Pancreas (tissue), 10 donors: ENCODE results near the gene RERE. TPM values are rescaled to one million over a fixed set of nuclear protein-coding genes. Genes with fewer than 3 reads are reported as not detected.

Source experiments
- ATAC-seq, 4 donors: fragments of 200-7000 bp; cut with Tn5 transposase; one replicate each; pipeline versions ENCODE4 v1.8.0 to v1.9.1; 2020; ENCODE audit warnings: mild to moderate bottlenecking in 4 of 4, moderate library complexity in 4 of 4
- DNase-seq, 6 donors: peaks; one replicate each; pipeline ENCODE4 v3.0.0-alpha.2; 2020
- FAIRE-seq: peaks from 2 replicates; lab custom pipeline; 2012; peaks lifted over from hg19 to GRCh38; lab: Jason Lieb, UNC
- H3K27ac ChIP-seq, 4 donors: fragments of 200-600 bp; sonication (generic); 1 replicate in 3 of 4; 2 replicates in 1 of 4; pipeline versions ENCODE4 v1.5.0 to v1.8.0; 2020
- H3K27me3 ChIP-seq, 4 donors: fragments of 200-600 bp; one replicate each; pipeline ENCODE4 v1.8.0; 2021
- H3K36me3 ChIP-seq, 3 donors: fragments of 200-600 bp; sonication (generic) in 1 of 3; one replicate each; pipeline versions ENCODE4 v1.5.0 to v1.8.0; 2020 to 2021
- H3K4me1 ChIP-seq, 3 donors: fragments of 200-600 bp; one replicate each; pipeline ENCODE4 v1.8.0; 2021
- H3K4me3 ChIP-seq, 4 donors: fragments of 200-600 bp; sonication (generic) in 2 of 4; one replicate each; pipeline versions ENCODE4 v1.5.0 to v1.8.0; 2020 to 2021
- H3K9me3 ChIP-seq, 4 donors: fragments of 200-600 bp; one replicate each; pipeline ENCODE4 v1.8.0; 2021
- CTCF ChIP-seq, 4 donors: fragments of 200-600 bp; sonication (generic) in 3 of 4; IDR thresholded peaks; one replicate each; pipeline versions ENCODE4 v1.5.0 to v1.8.0; 2021; ENCODE audit warnings: antibody characterized with exemption in 4 of 4
- WGBS, 2 donors: extraction: QIAGEN DNeasy Blood & Tissue Kit; methylation state at CpG; one replicate each; pipeline ENCODE4 v1.1.7; 2013; 5-methylcytosine and 5-hydroxymethylcytosine counted together
- intact Hi-C, 3 donors: fragments of 100-400 bp; cut with DNase I; formaldehyde crosslinking; loops; one replicate each; pipeline versions ENCODE4 v1.11.1 to v1.14.2; 2022
- polyA plus RNA-seq, 2 donors: library from polyadenylated mRNA; stranded (reverse); fragments of 200-250 nt; gene quantifications; one replicate each; pipeline ENCODE4 v1.2.3, GENCODE V29; 2013
- total RNA-seq, 6 donors: library from RNA; stranded (reverse); fragmentation: NEBNext Ultra II Directional in 4 of 6; extraction: Animal tissue kit (Norgen Biotek cat#: 25700) in 4 of 6; gene quantifications; one replicate each; pipeline versions ENCODE4 v1.2.1 to v1.2.4, GENCODE V29; 2021 to 2023
- donor health status: healthy with polysubstance abuse.
- donor health status: DM: no; HTN: no; CAD: no; lungs with moderate emphysema.
- donor health status: DM: no; HTN: no; CAD: no.
- donor health status: control.
- donor health status: control.
- donor health status: Bipolar disorder and iron deficiency.
- donor health status: DM: yes; HTN: yes; CAD: no.
- donor health status: DM: no; HTN: no; CAD: no.
- donor health status: DM: no; HTN: no; CAD: no.
- donor health status: DM: yes; HTN: yes; CAD: no.

RERE gene
- total and polyA plus RNA-seq, 8 donors, result 27.0 to 76.7 (median 50.7) TPM

GRCh38 chr1:8374356-8374755 is 443.1 kb downstream of the RERE start:
- H3K4me3 ChIP-seq, result no peak overlapping the region
- DNase-seq (peak in 1 of 6 donors; percentile 9), ATAC-seq (peak in 1 of 4 donors; percentile 3), FAIRE-seq (no peak)
- H3K4me1 ChIP-seq, result peaks cover 33 to 43% (median 39%) of the 10 kb centered on the region in 3 donors
- no peak for TF ChIP-seq CTCF (IDR thresholded peaks at IDR 0.05)
- WGBS, 2 donors, result 68 to 71% methylated on average over 5 of the region's 5 CpGs
- no peaks in the 10 kb centered on the region for H3K36me3 ChIP-seq
- no peaks in the 10 kb centered on the region for H3K9me3 ChIP-seq
- peak overlapping the region; percentile 45 to 82 (median 64) for H3K27ac ChIP-seq
- no peaks in the 10 kb centered on the region for H3K27me3 ChIP-seq
- intact Hi-C loops, result loop anchor here in 1 of 3 donors (5.0 kb wide), 1 partner anchor 48 kb away; no protein-coding TSS in a partner anchor

GRCh38 chr1:8373581-8374241 is 443.7 kb downstream of the RERE start:
- peak overlapping the region; percentile 45 to 82 (median 64) for H3K27ac ChIP-seq
- no peak overlapping the region for H3K4me3 ChIP-seq
- H3K9me3 ChIP-seq, result no peaks in the 10 kb centered on the region
- FAIRE-seq, result no peak
- ATAC-seq, result peak; percentile 72 to 80 (median 77)
- no peaks in the 10 kb centered on the region for H3K36me3 ChIP-seq
- DNase-seq, result peak in 5 of 6 donors; percentile 47 to 66 (median 59)
- WGBS, 2 donors, result 20 to 24% methylated on average over 19 of the region's 19 CpGs
- H3K4me1 ChIP-seq, result peaks cover 33 to 43% (median 39%) of the 10 kb centered on the region in 3 donors
- intact Hi-C loops, result loop anchor here in 1 of 3 donors (5.0 kb wide), 1 partner anchor 49 kb away; no protein-coding TSS in a partner anchor
- no peak for TF ChIP-seq CTCF (IDR thresholded peaks at IDR 0.05)
- H3K27me3 ChIP-seq, result no peaks in the 10 kb centered on the region

GRCh38 chr1:8373125-8373524 is 444.3 kb downstream of the RERE start:
- ATAC-seq (no peak), FAIRE-seq (no peak)

GRCh38 chr1:8371372-8371991 is 446.0 kb downstream of the RERE start:
- no peak for DNase-seq

More at GRCh38 chr1:8373125-8373524, 444.3 kb downstream of the RERE start:
- Histone ChIP-seq H3K36me3 (no peaks in the 10 kb centered on the region), H3K27ac (peak overlapping the region; percentile 45 to 82 (median 64)), H3K4me3 (no peak overlapping the region), H3K27me3 (no peaks in the 10 kb centered on the region), H3K4me1 (peaks cover 36 to 43% (median 39%) of the 10 kb centered on the region in 3 donors), H3K9me3 (no peaks in the 10 kb centered on the region)
- intact Hi-C loops, result loop anchor here in 1 of 3 donors (5.0 kb wide), 1 partner anchor 49 kb away; no protein-coding TSS in a partner anchor
- DNase-seq, result no peak
- no peak for TF ChIP-seq CTCF (IDR thresholded peaks at IDR 0.05)
- WGBS, 2 donors, result 56% methylated on average over 3 of the region's 3 CpGs

More at GRCh38 chr1:8371372-8371991, 446.0 kb downstream of the RERE start:
- peaks cover 43 to 51% (median 48%) of the 10 kb centered on the region in 3 donors for H3K4me1 ChIP-seq
- H3K27ac ChIP-seq, result peak overlapping the region in 3 of 4 donors; percentile 40 to 73 (median 68)
- FAIRE-seq (no peak), ATAC-seq (peak in 2 of 4 donors; percentile 7)
- H3K36me3 ChIP-seq, result no peaks in the 10 kb centered on the region
- H3K27me3 ChIP-seq, result no peaks in the 10 kb centered on the region
- WGBS, 2 donors, result 71 to 78% methylated on average over 9 of the region's 9 CpGs
- H3K4me3 ChIP-seq, result no peak overlapping the region
- TF ChIP-seq CTCF (IDR thresholded peaks at IDR 0.05), result no peak
- intact Hi-C loops, result loop anchor here in 1 of 3 donors (5.0 kb wide), 1 partner anchor 51 kb away; no protein-coding TSS in a partner anchor
- H3K9me3 ChIP-seq, result no peaks in the 10 kb centered on the region
